Adrenal gland (tissue), 12 donors: ENCODE measurements around the gene PTCSC3. TPM values are rescaled to one million over a fixed set of nuclear protein-coding genes. Genes with fewer than 3 reads are reported as not detected.
A peak's percentile ranks its signal among the peaks of the same experiment; 100 is the strongest.

ENCODE experiments used
- DNase-seq, 7 donors: peaks; one replicate each; pipeline ENCODE4 v3.0.0-alpha.2; 2019 to 2020
- H3K27ac ChIP-seq, 5 donors: fragments of 200-600 bp; sonication (generic) in 4 of 5; 1 replicate in 3 of 5; 2 replicates in 2 of 5; pipeline versions ENCODE4 v1.5.1 to v1.8.0; 2016 to 2020; ENCODE audit warnings: mild to moderate bottlenecking in 1 of 5
- H3K27me3 ChIP-seq: fragments of 200-600 bp; 2 replicates; pipeline ENCODE4 v1.8.0; 2021
- H3K36me3 ChIP-seq, 2 donors: fragments of 200-600 bp; replicated peaks in 1 of 2; 1 replicate in 1 of 2; 2 replicates in 1 of 2; pipeline versions ENCODE4 v1.5.1 to v1.8.0; 2018 to 2022
- H3K4me1 ChIP-seq, 2 donors: fragments of 200-600 bp; replicated peaks in 1 of 2; 1 replicate in 1 of 2; 2 replicates in 1 of 2; pipeline versions ENCODE4 v1.5.1 to v1.8.0; 2018 to 2021
- H3K4me3 ChIP-seq, 4 donors: fragments of 200-600 bp; sonication (generic) in 3 of 4; one replicate each; pipeline ENCODE4 v1.5.1; 2016 to 2018
- H3K9me3 ChIP-seq, 3 donors: fragments of 200-600 bp; sonication (generic) in 1 of 3; replicated peaks in 1 of 3; 1 replicate in 2 of 3; 2 replicates in 1 of 3; pipeline versions ENCODE4 v1.5.1 to v1.8.0; 2016 to 2021
- POLR2A ChIP-seq, 2 donors: fragments of 450-650 bp; IDR thresholded peaks; one replicate each; pipeline ENCODE4 v1.6.1; 2017; ENCODE audit warnings: antibody characterized with exemption in 2 of 2, mild to moderate bottlenecking in 2 of 2, moderate library complexity in 1 of 2
- WGBS, 4 donors: extraction: QIAGEN DNeasy Blood & Tissue Kit in 2 of 4; methylation state at CpG; one replicate each; pipeline versions ENCODE4 v1.1.5 to v1.1.7; 2013 to 2017; 5-methylcytosine and 5-hydroxymethylcytosine counted together
- intact Hi-C, 2 donors: fragments of 100-400 bp; cut with DNase I; formaldehyde crosslinking; loops; one replicate each; pipeline versions ENCODE4 v1.14.1 to v1.15.0; 2022 to 2023
- polyA plus RNA-seq, 3 donors: library from polyadenylated mRNA; stranded (reverse); fragments of 200-250 nt in 2 of 3; fragments of 350-450 nt in 1 of 3; fragmentation: Illumina TruSeq in 1 of 3; extraction: RNeasy Lipid Tissue Mini Kit (QIAGEN cat#74804) in 1 of 3; gene quantifications; one replicate each; pipeline ENCODE4 v1.2.3, GENCODE V29; 2013 to 2014
- total RNA-seq, 9 donors: library from RNA; depleted of rRNA in 4 of 9; stranded (reverse); fragments of >200 nt in 4 of 9; fragments of 120-200 nt in 1 of 9; fragmentation: NEBNext Ultra II Directional in 1 of 9; extraction: Animal tissue kit (Norgen Biotek cat#: 25700) in 1 of 9; gene quantifications; one replicate each; pipeline versions ENCODE4 v1.1.0 to v1.2.4, GENCODE V29; 2013 to 2023
- TF ChIP-seq, protein P1 (sequence below), 6 experiments: fragments of 450-650 bp in 4 of 6; fragments of 200-600 bp in 2 of 6; sonication (generic) in 1 of 6; IDR thresholded peaks; 1 replicate in 5 of 6; 2 replicates in 1 of 6; pipeline versions ENCODE4 v1.5.1 to v1.8.0; 2016 to 2021; ENCODE audit warnings: antibody characterized with exemption in 6 of 6, mild to moderate bottlenecking in 2 of 6, moderate library complexity in 1 of 6
- donor health status: healthy with polysubstance abuse.
- donor health status: Bipolar disorder and iron deficiency.
- donor health status: DM: yes; HTN: yes; CAD: no.
- donor health status: DM: no; HTN: no; CAD: no.
- donor health status: DM: no; HTN: no; CAD: no.
- donor health status: DM: yes; HTN: yes; CAD: no.

PTCSC3 gene
- total and polyA plus RNA-seq, 12 donors, result not detected

DNA sequence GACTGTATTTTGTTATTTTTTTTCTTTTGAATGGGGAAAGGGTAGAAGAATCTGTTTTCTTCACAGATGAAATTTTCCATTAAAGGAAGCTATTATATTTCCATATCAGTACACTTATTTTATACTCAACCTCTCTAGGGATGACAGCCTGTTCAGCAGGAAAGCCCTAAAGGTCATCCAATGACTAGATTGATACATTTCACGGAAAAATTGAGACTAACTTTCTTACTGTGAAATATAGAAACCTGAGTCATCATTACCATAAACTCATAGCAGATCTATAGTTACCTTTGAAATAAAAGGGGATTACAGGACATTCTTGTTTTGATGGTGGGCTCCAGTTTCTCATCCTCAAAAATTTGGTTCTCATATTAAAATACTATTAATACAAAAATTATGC, 36.1 kb upstream of the PTCSC3 start:
- no peaks in the 10 kb centered on the region for H3K9me3 ChIP-seq
- H3K4me1 ChIP-seq, result no peaks in the 10 kb centered on the region
- no peaks in the 10 kb centered on the region for H3K27me3 ChIP-seq
- intact Hi-C loops, result no loop called here
- H3K36me3 ChIP-seq, result no peaks in the 10 kb centered on the region
- no peak overlapping the region for H3K27ac ChIP-seq
- 35 to 80% (median 53%) methylated on average over 1 of the region's 1 CpG for WGBS, 4 donors
- H3K4me3 ChIP-seq, result no peak overlapping the region
- TF ChIP-seq, protein P1, sequence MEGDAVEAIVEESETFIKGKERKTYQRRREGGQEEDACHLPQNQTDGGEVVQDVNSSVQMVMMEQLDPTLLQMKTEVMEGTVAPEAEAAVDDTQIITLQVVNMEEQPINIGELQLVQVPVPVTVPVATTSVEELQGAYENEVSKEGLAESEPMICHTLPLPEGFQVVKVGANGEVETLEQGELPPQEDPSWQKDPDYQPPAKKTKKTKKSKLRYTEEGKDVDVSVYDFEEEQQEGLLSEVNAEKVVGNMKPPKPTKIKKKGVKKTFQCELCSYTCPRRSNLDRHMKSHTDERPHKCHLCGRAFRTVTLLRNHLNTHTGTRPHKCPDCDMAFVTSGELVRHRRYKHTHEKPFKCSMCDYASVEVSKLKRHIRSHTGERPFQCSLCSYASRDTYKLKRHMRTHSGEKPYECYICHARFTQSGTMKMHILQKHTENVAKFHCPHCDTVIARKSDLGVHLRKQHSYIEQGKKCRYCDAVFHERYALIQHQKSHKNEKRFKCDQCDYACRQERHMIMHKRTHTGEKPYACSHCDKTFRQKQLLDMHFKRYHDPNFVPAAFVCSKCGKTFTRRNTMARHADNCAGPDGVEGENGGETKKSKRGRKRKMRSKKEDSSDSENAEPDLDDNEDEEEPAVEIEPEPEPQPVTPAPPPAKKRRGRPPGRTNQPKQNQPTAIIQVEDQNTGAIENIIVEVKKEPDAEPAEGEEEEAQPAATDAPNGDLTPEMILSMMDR (IDR thresholded peaks at IDR 0.05), result no peak
- no peak for TF ChIP-seq POLR2A (IDR thresholded peaks at IDR 0.05)
- DNase-seq, result no peak

DNA sequence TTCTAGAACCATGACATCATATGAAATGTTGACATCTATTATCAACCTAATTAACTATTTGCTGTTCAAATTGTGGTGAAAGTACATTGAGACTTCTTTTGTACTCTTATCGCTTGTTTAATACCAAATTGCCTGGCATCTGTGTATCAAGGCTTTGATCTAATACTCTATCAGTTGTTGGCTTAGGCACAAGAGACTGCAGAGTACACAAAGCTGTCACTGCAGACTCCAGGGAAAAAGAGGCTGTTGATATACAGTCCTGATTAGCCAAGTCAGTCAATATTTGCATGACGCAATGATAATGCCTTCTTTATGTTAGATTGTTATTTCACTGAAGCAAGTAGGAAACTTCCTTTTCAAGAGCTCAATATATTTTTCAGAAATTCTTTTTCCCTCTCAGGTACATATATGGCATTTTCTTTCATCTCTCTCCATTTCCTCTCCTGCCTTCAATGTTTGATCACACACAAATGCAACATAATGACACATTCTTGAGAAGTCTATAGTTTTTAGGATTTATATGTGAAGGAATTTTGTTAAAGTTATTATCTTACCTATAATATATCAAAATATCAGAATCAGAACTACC, 32.3 kb upstream of the PTCSC3 start:
- TF ChIP-seq, protein P1 (IDR thresholded peaks at IDR 0.05), result no peak
- no peak for TF ChIP-seq POLR2A (IDR thresholded peaks at IDR 0.05)
- no peaks in the 10 kb centered on the region for H3K9me3 ChIP-seq
- DNase-seq, result no peak
- no peaks in the 10 kb centered on the region for H3K36me3 ChIP-seq
- H3K27me3 ChIP-seq, result no peaks in the 10 kb centered on the region
- no peaks in the 10 kb centered on the region for H3K4me1 ChIP-seq
- H3K4me3 ChIP-seq, result no peak overlapping the region
- H3K27ac ChIP-seq, result no peak overlapping the region
- WGBS, 4 donors, result 65 to 76% (median 68%) methylated on average over 2 of the region's 2 CpGs
- intact Hi-C loops, result no loop called here

DNA sequence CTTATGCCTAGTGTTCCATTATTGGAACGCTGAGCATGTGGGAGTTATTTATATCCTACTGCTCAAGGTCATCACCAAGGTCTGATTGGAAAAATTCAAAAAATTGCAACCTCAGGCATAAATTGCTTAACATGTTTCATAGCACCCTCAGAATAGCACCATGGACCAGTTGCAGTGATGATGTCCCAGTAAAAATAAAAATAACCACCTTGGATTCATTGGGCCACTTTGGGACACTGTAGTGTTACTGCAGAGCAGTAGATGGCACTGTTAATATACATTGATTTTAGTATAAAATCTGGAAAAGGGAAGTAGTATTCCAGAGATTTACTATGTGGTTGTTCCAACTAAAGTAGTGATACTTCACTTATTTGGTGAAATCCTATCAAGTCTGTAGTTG, 31.0 kb upstream of the PTCSC3 start:
- H3K9me3 ChIP-seq, result no peaks in the 10 kb centered on the region
- intact Hi-C loops, result no loop called here
- TF ChIP-seq, protein P1 (IDR thresholded peaks at IDR 0.05), result peak in 3 of 6 experiments; percentile 25 to 29 (median 26)
- no peak for TF ChIP-seq POLR2A (IDR thresholded peaks at IDR 0.05)
- no peak overlapping the region for H3K4me3 ChIP-seq
- H3K36me3 ChIP-seq, result no peaks in the 10 kb centered on the region
- H3K4me1 ChIP-seq, result no peaks in the 10 kb centered on the region
- no peak overlapping the region for H3K27ac ChIP-seq
- DNase-seq, result no peak
- H3K27me3 ChIP-seq, result no peaks in the 10 kb centered on the region
- WGBS, 4 donors, result 37 to 48% (median 43%) methylated on average over 1 of the region's 1 CpG

DNA sequence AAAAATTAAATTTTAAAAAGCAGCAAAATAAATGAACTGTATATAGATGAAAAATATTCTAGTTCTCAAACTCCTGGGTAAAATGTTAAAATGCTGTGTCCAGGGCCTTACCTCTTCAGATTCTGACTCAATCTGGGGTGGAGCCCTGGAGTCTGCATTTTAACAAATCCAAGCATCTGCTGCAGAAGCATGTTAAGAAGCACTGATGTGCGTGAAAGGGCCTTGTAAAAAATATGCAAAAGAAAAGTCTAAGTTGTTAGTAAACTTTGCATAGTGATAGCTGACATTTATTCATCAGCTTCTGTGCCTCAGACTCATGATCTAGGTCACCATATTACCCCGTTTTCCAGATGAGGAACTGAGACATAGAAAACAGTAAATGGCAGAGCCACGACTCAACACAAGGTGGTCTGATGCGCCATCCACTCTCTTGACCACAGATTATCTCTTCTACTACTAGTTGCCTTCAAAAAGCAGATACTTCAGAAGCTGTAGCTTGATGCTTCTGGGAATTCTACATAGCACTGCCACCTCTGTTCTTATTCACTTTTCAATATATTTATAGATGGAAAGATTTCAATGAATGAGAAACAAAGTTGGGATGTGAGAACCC, 28.0 kb upstream of the PTCSC3 start:
- no peaks in the 10 kb centered on the region for H3K27me3 ChIP-seq
- WGBS, 4 donors, result 81 to 89% (median 82%) methylated on average over 4 of the region's 4 CpGs
- TF ChIP-seq POLR2A (IDR thresholded peaks at IDR 0.05), result no peak
- TF ChIP-seq, protein P1 (IDR thresholded peaks at IDR 0.05), result no peak
- H3K27ac ChIP-seq, result no peak overlapping the region
- no peak overlapping the region for H3K4me3 ChIP-seq
- no peaks in the 10 kb centered on the region for H3K4me1 ChIP-seq
- no peak for DNase-seq
- H3K36me3 ChIP-seq, result no peaks in the 10 kb centered on the region
- no peaks in the 10 kb centered on the region for H3K9me3 ChIP-seq
- intact Hi-C loops, result no loop called here
